GM18511 (cell line): ENCODE measurements around the gene MAZ.

Source experiments
- ATAC-seq: cut with Tn5 transposase; IDR thresholded peaks from one replicate; pipeline ENCODE4 v1.9.1; 2021; ENCODE audit warnings: mild to moderate bottlenecking, moderate library complexity; ENCODE audit not compliant: unreplicated experiment

Gene MAZ

GRCh38 chr16:29809031-29809747, 2.9 kb downstream of the MAZ start:
- no peak for ATAC-seq

GRCh38 chr16:29809850-29810698, 3.7 kb downstream of the MAZ start:
- no peak for ATAC-seq

DNA sequence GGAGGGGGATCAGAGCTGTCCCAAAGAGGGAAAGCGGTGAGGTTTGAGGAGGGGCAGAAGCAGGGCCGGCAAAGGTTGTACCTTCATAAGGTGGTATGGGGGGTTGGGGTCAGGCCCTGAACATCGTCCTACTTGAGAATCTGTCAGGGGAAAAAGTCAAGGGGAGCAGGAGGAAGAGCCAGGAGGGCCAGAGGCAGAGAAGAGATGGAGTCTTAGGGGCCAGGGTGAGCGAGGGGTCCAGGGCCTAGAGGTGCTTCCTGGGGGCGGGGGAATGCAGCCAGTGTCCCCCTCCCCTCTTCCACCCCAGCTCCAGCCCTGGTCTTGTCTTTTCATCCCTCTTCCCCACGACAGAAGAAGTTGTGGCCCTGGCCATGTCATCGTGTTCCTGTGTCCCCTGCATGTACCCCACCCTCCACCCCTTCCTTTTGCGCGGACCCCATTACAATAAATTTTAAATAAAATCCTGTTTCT, 4.4 kb downstream of the MAZ start:
- no peak for ATAC-seq

DNA sequence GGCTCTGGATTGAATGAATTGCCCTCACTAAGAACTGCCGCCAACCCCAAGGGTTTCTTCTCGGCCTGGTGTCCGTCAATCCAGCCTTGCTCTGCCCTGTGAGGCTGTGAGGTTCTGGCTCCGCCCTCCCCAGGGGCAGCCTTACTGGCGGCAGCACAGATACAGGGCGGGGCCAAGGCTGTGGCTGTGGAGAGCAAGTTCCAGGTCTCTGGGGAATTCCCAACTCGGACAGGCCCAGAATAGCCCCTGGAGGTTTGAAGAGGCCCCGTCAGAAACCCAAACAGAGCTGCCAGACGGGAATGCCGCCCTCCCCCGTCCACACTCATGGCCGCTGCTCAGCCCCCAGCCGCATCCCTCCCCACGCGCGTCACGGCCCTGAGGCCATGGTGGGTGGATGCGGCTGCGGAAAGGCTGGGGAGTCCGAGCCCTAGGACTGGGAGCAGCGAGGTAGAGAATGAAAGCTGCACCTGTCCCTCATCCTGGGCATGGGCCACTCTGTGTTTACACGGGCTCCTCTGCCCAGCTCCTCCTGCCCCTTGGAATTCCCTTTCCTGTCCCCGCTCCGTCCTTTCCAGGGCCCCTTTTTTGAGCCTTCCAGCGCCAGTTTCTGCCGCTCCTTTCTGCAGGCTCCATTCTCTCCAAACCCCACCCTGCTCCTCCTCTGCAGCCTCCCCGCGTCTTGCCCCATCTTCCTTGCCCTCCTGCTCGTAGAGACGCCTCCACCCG, 5.0 kb downstream of the MAZ start:
- peak; percentile 42 for ATAC-seq

GRCh38 chr16:29811896-29812665, 5.8 kb downstream of the MAZ start, which contains the start of gene PRRT2:
Gene PRRT2 (plus strand): TSS chr16:29812193. CDS start chr16:29813055, 862 bp downstream.
- ATAC-seq, result no peak

DNA sequence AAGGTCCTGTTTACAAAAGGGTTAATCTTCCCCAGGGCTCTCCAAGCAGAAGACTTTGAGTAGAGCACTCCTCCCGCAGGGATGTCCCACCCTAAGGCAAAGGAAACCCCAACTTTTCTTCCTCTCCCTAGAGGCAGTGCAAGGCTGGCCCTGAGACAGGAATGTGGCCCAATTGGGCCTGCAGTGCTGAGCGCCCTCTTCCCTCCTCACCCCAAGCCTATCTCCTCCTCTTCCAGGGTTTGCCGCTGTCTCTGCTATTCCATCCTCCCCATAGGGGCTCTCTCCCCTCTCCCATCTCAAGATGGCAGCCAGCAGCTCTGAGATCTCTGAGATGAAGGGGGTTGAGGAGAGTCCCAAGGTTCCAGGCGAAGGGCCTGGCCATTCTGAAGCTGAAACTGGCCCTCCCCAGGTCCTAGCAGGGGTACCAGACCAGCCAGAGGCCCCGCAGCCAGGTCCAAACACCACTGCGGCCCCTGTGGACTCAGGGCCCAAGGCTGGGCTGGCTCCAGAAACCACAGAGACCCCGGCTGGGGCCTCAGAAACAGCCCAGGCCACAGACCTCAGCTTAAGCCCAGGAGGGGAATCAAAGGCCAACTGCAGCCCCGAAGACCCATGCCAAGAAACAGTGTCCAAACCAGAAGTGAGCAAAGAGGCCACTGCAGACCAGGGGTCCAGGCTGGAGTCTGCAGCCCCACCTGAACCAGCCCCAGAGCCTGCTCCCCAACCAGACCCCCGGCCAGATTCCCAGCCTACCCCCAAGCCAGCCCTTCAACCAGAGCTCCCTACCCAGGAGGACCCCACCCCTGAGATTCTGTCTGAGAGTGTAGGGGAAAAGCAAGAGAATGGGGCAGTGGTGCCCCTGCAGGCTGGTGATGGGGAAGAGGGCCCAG, 6.7 kb downstream of the MAZ start:
- no peak for ATAC-seq

DNA sequence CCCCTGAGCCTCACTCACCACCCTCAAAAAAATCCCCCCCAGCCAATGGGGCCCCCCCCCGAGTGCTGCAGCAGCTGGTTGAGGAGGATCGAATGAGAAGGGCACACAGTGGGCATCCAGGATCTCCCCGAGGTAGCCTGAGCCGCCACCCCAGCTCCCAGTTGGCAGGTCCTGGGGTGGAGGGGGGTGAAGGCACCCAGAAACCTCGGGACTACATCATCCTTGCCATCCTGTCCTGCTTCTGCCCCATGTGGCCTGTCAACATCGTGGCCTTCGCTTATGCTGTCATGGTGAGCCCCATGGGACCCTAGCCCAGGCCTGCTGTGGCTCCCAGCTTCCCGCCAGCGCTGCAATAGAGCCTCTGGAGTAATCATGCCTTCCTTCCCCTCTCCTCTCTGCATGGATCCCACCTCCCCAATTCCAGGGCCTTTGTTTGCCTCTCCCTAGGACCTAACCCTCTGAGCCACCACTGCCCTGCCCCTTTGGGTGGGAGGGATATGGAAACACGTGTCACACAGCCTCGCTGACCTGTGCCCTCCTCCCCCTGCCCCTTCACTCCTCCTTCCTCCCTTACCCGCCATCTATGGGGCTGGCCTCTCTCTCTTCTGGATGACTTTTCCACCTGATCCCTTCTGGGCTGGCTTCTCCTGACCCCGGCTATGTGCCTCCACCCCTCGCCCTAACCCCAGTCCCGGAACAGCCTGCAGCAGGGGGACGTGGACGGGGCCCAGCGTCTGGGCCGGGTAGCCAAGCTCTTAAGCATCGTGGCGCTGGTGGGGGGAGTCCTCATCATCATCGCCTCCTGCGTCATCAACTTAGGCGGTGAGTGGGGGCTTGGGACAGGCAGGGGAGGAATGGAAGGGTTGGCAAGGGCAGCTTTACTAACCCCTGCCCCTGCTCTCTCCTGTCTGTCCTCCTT, 7.6 kb downstream of the MAZ start:
- ATAC-seq, result no peak

DNA sequence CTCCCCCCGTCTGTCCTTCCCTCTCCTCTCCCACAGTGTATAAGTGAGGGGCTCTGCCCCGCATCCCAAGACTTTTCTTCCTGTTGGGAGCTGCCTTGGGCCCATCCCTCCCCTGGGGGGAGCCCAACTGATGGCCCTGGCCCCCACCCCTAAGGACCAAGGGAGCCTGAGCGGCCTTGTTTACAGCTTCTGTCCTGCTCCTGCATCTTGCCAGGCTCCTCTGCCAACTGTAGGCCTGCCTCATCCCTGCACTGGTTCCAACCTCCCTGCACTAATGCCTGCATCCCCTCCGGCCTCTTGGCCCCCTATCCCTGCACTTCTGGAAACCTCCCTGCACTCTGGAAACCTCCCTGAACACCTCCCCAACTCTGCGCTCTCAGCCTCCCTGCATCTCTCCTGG, 8.3 kb downstream of the MAZ start:
- no peak for ATAC-seq

DNA sequence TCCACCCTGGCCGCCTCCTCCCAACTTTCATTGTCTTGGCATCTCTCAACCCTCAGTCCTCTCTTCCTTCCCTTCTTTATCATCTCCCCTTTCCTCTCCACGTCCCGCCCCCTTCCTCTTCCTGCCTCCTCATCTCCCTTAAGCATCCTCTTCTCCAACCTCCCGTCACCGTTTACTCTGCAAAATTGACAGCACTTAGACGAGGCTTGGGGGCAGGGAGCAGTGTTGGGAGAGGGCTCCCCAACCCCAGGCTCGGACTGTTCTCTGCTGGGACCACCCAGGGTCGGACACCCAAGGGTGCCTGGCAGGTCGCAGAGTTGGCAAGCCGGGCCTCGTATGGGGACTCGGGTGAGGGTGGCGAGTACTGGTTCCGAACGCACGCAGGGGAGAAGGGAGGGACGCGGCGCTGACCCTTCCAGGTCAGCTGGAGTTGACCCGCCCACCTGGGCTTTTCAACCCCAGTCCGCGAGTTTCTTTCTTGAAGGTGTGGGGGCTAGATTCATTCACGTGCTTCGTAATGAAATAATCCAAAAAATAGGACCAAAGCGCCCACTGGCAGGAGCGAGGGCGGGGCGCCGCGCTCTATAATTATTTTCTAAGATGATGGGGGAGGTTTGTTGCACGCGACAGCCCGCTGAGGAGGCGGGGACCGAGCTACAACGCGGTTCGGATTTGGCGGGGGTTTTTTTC, 8.8 kb downstream of the MAZ start:
- no peak for ATAC-seq

- peak; percentile 60 for ATAC-seq
Measured at GRCh38 chr16:29815793-29816693, 9.7 kb downstream of the MAZ start, which contains the start of gene PAGR1. Gene PAGR1 (plus strand): TSS chr16:29816152. CDS start chr16:29816526, 374 bp downstream.

GRCh38 chr16:29816694-29817441, 10.5 kb downstream of the MAZ start:
- ATAC-seq, result peak; percentile 16

DNA sequence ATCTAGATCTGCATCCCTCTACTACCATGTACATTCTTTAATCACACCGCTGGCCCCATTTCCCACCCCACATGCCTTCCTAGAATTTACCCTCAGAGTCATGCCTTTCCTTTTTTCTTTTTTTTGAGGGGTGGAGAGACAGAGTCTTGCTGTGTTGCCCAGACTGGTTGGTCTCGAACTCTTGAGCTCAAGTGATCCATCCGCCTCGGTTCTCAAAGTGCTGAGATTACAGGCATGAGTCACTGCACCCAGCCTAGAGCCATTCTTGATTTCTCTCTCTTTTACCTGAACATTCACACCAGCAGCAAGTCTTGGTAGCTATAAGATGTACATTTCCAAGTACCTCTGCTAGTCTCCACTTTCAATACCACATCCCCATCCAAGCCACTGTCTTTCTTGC, 11.8 kb downstream of the MAZ start:
- ATAC-seq, result no peak

DNA sequence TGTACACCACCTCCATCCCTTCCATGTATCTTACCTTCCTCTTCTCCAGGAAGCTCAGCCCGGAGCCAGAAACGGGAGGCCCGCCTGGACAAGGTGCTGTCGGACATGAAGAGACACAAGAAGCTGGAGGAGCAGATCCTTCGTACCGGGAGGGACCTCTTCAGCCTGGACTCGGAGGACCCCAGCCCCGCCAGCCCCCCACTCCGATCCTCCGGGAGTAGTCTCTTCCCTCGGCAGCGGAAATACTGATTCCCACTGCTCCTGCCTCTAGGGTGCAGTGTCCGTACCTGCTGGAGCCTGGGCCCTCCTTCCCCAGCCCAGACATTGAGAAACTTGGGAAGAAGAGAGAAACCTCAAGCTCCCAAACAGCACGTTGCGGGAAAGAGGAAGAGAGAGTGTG, 13.2 kb downstream of the MAZ start:
- no peak for ATAC-seq

- no peak for ATAC-seq
Measured at GRCh38 chr16:29820271-29820701, 14.0 kb downstream of the MAZ start, which contains the start of gene MVP. Gene MVP (plus strand): TSS chr16:29820462. CDS start chr16:29830550, 10,088 bp downstream.

DNA sequence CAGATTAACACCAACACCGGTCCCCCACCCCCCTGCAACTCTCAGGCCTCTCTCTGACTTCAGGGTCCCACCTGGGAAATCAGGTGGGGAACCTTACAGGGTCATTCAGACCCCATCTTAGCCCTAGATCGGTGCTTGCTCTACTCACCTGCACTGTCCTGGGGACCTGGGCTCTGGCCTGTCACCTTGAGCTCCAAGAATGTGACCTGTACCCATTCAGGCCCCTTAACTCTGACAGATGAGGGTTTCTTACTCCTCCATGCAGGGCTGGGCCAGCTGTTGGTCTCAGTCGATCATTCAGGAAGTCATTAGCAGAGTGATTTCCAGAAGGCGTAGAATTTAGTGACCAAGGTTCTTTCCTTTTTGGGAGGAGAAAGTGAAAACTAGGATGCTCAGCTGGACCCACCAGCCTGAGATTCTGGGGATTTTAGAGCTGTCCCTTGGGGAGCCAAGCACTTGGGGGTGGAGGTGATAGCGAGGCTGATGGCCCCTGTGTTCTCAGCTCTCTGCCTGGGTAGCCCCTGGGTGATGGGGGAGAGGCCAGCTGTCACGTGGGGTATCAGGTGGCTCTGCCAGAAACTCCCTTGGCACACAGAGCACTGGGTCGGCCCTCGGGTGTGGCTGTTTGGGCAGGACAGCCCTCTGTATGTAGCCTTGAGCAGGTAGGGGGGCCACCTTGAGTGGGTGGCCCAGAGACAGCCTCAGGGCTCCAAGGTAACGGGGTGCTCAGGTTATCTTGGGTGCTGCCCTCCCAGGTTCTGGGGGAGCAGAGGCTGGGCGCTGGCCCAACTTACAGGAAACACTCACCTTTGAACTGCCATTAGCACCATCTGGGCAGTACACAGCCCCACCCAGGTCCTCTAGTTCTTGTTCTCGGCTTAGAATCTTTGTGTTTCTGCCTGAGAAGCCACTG, 14.7 kb downstream of the MAZ start:
- peak; percentile 59 for ATAC-seq
